HepG2 (cell line): Measurements from ENCODE around the gene EML2. TPM values are rescaled to one million over a fixed set of nuclear protein-coding genes. Genes with fewer than 3 reads are reported as not detected.

Source experiments
- AGO1 ChIP-seq: fragments of 200-400 bp; formaldehyde crosslinking; IDR thresholded peaks from 2 replicates; pipeline ENCODE4 v1.6.1; 2017; ENCODE audit warnings: mild to moderate bottlenecking, low read depth, low read length, moderate library complexity; ENCODE audit not compliant: poor library complexity, severe bottlenecking
- ARID5B ChIP-seq: IDR thresholded peaks from 2 replicates; pipeline ENCODE4 v1.4.0; 2020; ENCODE audit warnings: mild to moderate bottlenecking, missing genetic modification reagents
- BCL6 ChIP-seq: IDR thresholded peaks from 2 replicates; pipeline ENCODE4 v1.6.1; 2016; ENCODE audit warnings: missing genetic modification reagents, missing compliant biosample characterization
- BRCA1 ChIP-seq: sonication (generic); formaldehyde crosslinking; IDR thresholded peaks from 2 replicates; pipeline ENCODE4 v1.4.0; 2020; ENCODE audit warnings: missing genetic modification reagents
- CAMTA2 ChIP-seq: sonication (generic); formaldehyde crosslinking; IDR thresholded peaks from 2 replicates; pipeline ENCODE4 v1.4.0; 2020; ENCODE audit warnings: mild to moderate bottlenecking, missing genetic modification reagents, borderline replicate concordance
- FOXO4 ChIP-seq: sonication (generic); formaldehyde crosslinking; conservative IDR thresholded peaks from 2 replicates; pipeline ENCODE4 v1.8.1; 2023; ENCODE audit warnings: missing genetic modification reagents
- FOXP1 ChIP-seq, 2 experiments: fragments of 450-650 bp in 1 of 2; IDR thresholded peaks; 2 replicates each; pipeline ENCODE4 v1.6.1; 2017 to 2018; ENCODE audit warnings: antibody characterized with exemption in 1 of 2
- HOXA9 ChIP-seq: sonication (generic); formaldehyde crosslinking; IDR thresholded peaks from 2 replicates; pipeline ENCODE4 v1.8.1; 2022; ENCODE audit warnings: missing genetic modification reagents, mild to moderate bottlenecking, moderate library complexity, borderline replicate concordance
- KDM5B ChIP-seq: sonication (generic); formaldehyde crosslinking; IDR thresholded peaks from 2 replicates; pipeline ENCODE4 v1.4.0; 2020; ENCODE audit warnings: missing genetic modification reagents, mild to moderate bottlenecking, borderline replicate concordance
- NR2C2 ChIP-seq: sonication (generic); formaldehyde crosslinking; IDR thresholded peaks from 2 replicates; pipeline ENCODE4 v1.4.0; 2020; ENCODE audit warnings: missing genetic modification reagents, mild to moderate bottlenecking, moderate library complexity, borderline replicate concordance
- SP5 ChIP-seq: IDR thresholded peaks from 2 replicates; pipeline ENCODE4 v1.6.1; 2016; ENCODE audit warnings: low read depth, borderline replicate concordance
- ZKSCAN1 ChIP-seq: fragments of 150-350 bp; IDR thresholded peaks from 2 replicates; pipeline ENCODE4 v1.6.1; 2014; ENCODE audit warnings: low read length
- ZNF225 ChIP-seq: sonication (generic); formaldehyde crosslinking; IDR thresholded peaks from 2 replicates; pipeline ENCODE4 v1.4.0; 2020; ENCODE audit warnings: mild to moderate bottlenecking, missing genetic modification reagents
- ZNF274 ChIP-seq: sonication (generic); formaldehyde crosslinking; IDR thresholded peaks from 2 replicates; pipeline ENCODE4 v1.5.1; 2020; ENCODE audit warnings: mild to moderate bottlenecking, missing genetic modification reagents
- ZNF276 ChIP-seq: sonication (generic); formaldehyde crosslinking; IDR thresholded peaks from 2 replicates; pipeline ENCODE4 v1.4.0; 2020; ENCODE audit warnings: mild to moderate bottlenecking, low read depth, missing genetic modification reagents
- ZNF34 ChIP-seq: sonication (generic); formaldehyde crosslinking; IDR thresholded peaks from 2 replicates; pipeline ENCODE4 v1.4.0; 2020; ENCODE audit warnings: mild to moderate bottlenecking, missing genetic modification reagents, borderline replicate concordance
- ZNF564 ChIP-seq: sonication (generic); formaldehyde crosslinking; IDR thresholded peaks from 2 replicates; pipeline ENCODE4 v1.8.1; 2023; ENCODE audit warnings: mild to moderate bottlenecking, missing genetic modification reagents
- ZNF747 ChIP-seq: sonication (generic); formaldehyde crosslinking; IDR thresholded peaks from 2 replicates; pipeline ENCODE4 v1.8.1; 2023; ENCODE audit warnings: missing genetic modification reagents, mild to moderate bottlenecking, borderline replicate concordance
- ZNF761 ChIP-seq: sonication (generic); formaldehyde crosslinking; conservative IDR thresholded peaks from 2 replicates; pipeline ENCODE4 v1.4.0; 2020; ENCODE audit warnings: mild to moderate bottlenecking, missing genetic modification reagents
- polyA plus RNA-seq, 8 experiments: library from polyadenylated mRNA; depleted of rRNA in 3 of 8; stranded (reverse) in 7 of 8; unstranded in 1 of 8; fragments of >200 nt; fragmentation: Illumina TruSeq in 4 of 8; extraction: Trizol in 4 of 8; gene quantifications; 2 replicates each; pipeline versions ENCODE4 v1.2.1 to v1.2.3, GENCODE V29; 2011 to 2016; ENCODE audit warnings: low read depth in 4 of 8, missing spikeins in 1 of 8, mixed read lengths in 1 of 8; ENCODE audit not compliant: insufficient read depth in 1 of 8
- total RNA-seq, 5 experiments: library from RNA; depleted of rRNA; stranded (reverse); fragments of >200 nt; fragmentation: Illumina TruSeq; extraction: Trizol; gene quantifications; 2 replicates each; pipeline ENCODE4 v1.2.3, GENCODE V29; 2016; ENCODE audit warnings: low read depth in 1 of 5
- TF ChIP-seq, protein P1 (sequence below): sonication (generic); formaldehyde crosslinking; IDR thresholded peaks from 2 replicates; pipeline ENCODE4 v1.8.0; 2022; ENCODE audit warnings: mild to moderate bottlenecking, missing genetic modification reagents, borderline replicate concordance

Gene EML2
- total and polyA plus RNA-seq, 2 of the 13 experiments (the other 11 are each of a cell fraction or from before 2014, with no cell fraction given) = 7.3 to 12.9 TPM

GRCh38 chr19:45591004-45591637 is 48.1 kb downstream of the EML2 start (continued):
- TF ChIP-seq FOXO4 (0 out of 2 replicates have a peak, but pooled peaks have one; percentile 79), ZNF34 (no peak), ARID5B (peak; percentile 74), BCL6 (peak; percentile 52), BRCA1 (no peak), ZKSCAN1 (no peak), ZNF761 (peak; percentile 77; the same call in 1 of the 2 replicates), HOXA9 (CRISPR knock-in tag) (0 out of 2 replicates have a peak, but pooled peaks have one; percentile 50), FOXP1 (IDR thresholded peaks at IDR 0.05) (no peak), FOXP1 (CRISPR knock-in tag; IDR thresholded peaks at IDR 0.05) (no peak), ZNF747 (CRISPR knock-in tag) (peak; percentile 79; the same call in 1 of the 2 replicates), ZNF274 (CRISPR knock-in tag) (peak; percentile 83), ZNF564 (CRISPR knock-in tag) (0 out of 2 replicates have a peak, but pooled peaks have one; percentile 65), SP5 (CRISPR knock-in tag) (0 out of 2 replicates have a peak, but pooled peaks have one; percentile 26), AGO1 (no peak), CAMTA2 (0 out of 2 replicates have a peak, but pooled peaks have one; percentile 35), NR2C2 (0 out of 2 replicates have a peak, but pooled peaks have one; percentile 10), KDM5B (CRISPR knock-in tag) (peak; percentile 94), ZNF276 (peak; percentile 47; the same call in 1 of the 2 replicates), ZNF225 (CRISPR knock-in tag) (no peak; the same call in 1 of the 2 replicates)
- TF ChIP-seq, protein P1, sequence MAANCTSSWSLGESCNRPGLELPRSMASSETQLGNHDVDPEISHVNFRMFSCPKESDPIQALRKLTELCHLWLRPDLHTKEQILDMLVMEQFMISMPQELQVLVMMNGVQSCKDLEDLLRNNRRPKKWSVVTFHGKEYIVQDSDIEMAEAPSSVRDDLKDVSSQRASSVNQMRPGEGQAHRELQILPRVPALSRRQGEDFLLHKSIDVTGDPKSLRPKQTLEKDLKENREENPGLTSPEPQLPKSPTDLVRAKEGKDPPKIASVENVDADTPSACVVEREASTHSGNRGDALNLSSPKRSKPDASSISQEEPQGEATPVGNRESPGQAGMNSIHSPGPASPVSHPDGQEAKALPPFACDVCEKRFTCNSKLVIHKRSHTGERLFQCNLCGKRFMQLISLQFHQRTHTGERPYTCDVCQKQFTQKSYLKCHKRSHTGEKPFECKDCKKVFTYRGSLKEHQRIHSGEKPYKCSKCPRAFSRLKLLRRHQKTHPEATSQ (CRISPR knock-in tag) = peak; percentile 43; the same call in 1 of the 2 replicates
